GM12878 (cell line): Measurements from ENCODE around the gene EFCC1. TPM values are rescaled to one million over a fixed set of nuclear protein-coding genes. Genes with fewer than 3 reads are reported as not detected.
"Not testable (repeated sequence)": the region's sequence is repeated elsewhere in the genome, so short reads cannot be mapped to it uniquely, and the experiment has no call there.

Experiments
- ATAC-seq: fragments of 200-7000 bp; cut with Tn5 transposase; 3 replicates; pipeline ENCODE4 v1.9.1; 2020; ENCODE audit warnings: mild to moderate bottlenecking, moderate library complexity
- BruUV-seq: library from RNA; stranded (reverse); fragments of 400-500 nt; replicated peaks from 2 replicates; lab custom pipeline; 2021; lab: Mats Ljungman, UMichigan
- CTCF ChIA-PET: fragments of 300-600 bp; sonication (Branson Sonifier 250); formaldehyde crosslinking; extraction: SDS; loops from one replicate; lab custom pipeline; 2021; ENCODE audit warnings: inconsistent platforms; lab: Yijun Ruan, JAX
- POLR2A ChIA-PET: fragments of 350-600 bp; formaldehyde crosslinking; extraction: SDS; loops from one replicate; lab custom pipeline; 2021; ENCODE audit warnings: inconsistent platforms; lab: Charles Lee
- RAD21 ChIA-PET: fragments of 300-600 bp; sonication (Branson Sonifier 250); formaldehyde crosslinking; loops from one replicate; lab custom pipeline; 2023; ENCODE audit warnings: antibody characterized with exemption; ENCODE audit not compliant: unreplicated experiment; lab: Charles Lee
- SMC1A ChIA-PET: fragments of 300-600 bp; sonication (Branson Sonifier 250); formaldehyde crosslinking; loops from one replicate; lab custom pipeline; 2023; ENCODE audit not compliant: unreplicated experiment, uncharacterized antibody; lab: Charles Lee
- DNase-seq: peaks from one replicate; pipeline ENCODE4 v3.0.0-alpha.2; 2011; ENCODE audit warnings: low read depth, low spot score
- FAIRE-seq: peaks from 3 replicates; lab custom pipeline; 2011; peaks lifted over from hg19 to GRCh38; lab: Jason Lieb, UNC
- H2AFZ ChIP-seq: 2 replicates; pipeline ENCODE4 v1.6.0; 2011; ENCODE audit warnings: low read depth, low read length, control low read depth; ENCODE audit not compliant: control insufficient read depth
- H3K27ac ChIP-seq: 2 replicates; pipeline ENCODE4 v1.5.1; 2011; ENCODE audit warnings: control low read depth; ENCODE audit not compliant: control insufficient read depth, insufficient read depth
- H3K27me3 ChIP-seq, 2 experiments: replicated peaks in 1 of 2; 2 replicates each; pipeline versions ENCODE4 v1.6.0 to v1.6.1; 2011; ENCODE audit warnings: low read length in 1 of 2; ENCODE audit not compliant: control insufficient read depth in 2 of 2, insufficient read depth in 2 of 2
- H3K36me3 ChIP-seq, 2 experiments: 2 replicates each; pipeline ENCODE4 v1.5.1; 2011; ENCODE audit warnings: low read length in 1 of 2; ENCODE audit not compliant: control insufficient read depth in 2 of 2, insufficient read depth in 2 of 2
- H3K4me1 ChIP-seq: 2 replicates; pipeline ENCODE4 v1.6.1; 2011; ENCODE audit warnings: mild to moderate bottlenecking, low read length, moderate library complexity, mixed read lengths; ENCODE audit not compliant: control insufficient read depth, insufficient read depth
- H3K4me2 ChIP-seq: 2 replicates; pipeline ENCODE4 v1.6.0; 2011; ENCODE audit warnings: control low read depth; ENCODE audit not compliant: control insufficient read depth, insufficient read depth
- H3K4me3 ChIP-seq: fragments of 200-600 bp; sonication (generic); 2 replicates; pipeline ENCODE4 v1.5.1; 2016
- H3K79me2 ChIP-seq: 2 replicates; pipeline ENCODE4 v1.6.0; 2011; ENCODE audit warnings: low read length; ENCODE audit not compliant: control insufficient read depth, insufficient read depth
- H3K9ac ChIP-seq: 2 replicates; pipeline ENCODE4 v1.8.0; 2011; ENCODE audit warnings: low read length, control low read depth, mixed read lengths; ENCODE audit not compliant: control insufficient read depth, insufficient read depth
- H3K9me3 ChIP-seq: replicated peaks from 3 replicates; pipeline ENCODE4 v1.5.1; 2011; ENCODE audit warnings: mild to moderate bottlenecking, low read length; ENCODE audit not compliant: control insufficient read depth, insufficient read depth
- H4K20me1 ChIP-seq: 2 replicates; pipeline ENCODE4 v1.6.0; 2011; ENCODE audit not compliant: control insufficient read depth, insufficient read depth
- NFYB ChIP-seq: IDR thresholded peaks from 2 replicates; pipeline ENCODE4 v1.6.1; 2011; ENCODE audit warnings: low read depth, mild to moderate bottlenecking, low read length, improper control_type of control experiment, moderate library complexity; ENCODE audit not compliant: insufficient read depth
- WGBS: methylation state at CpG from one replicate; pipeline ENCODE4 v1.1.6; 2016; ENCODE audit warnings: low lambda C conversion rate; ENCODE audit not compliant: insufficient replicate concordance, insufficient coverage; ENCODE audit errors: missing lambda C conversion rate; 5-methylcytosine and 5-hydroxymethylcytosine counted together
- in situ Hi-C: fragments of 300-500 bp; cut with MboI; formaldehyde crosslinking; loops from 9 replicates; pipeline ENCODE4 v1.14.3; 2018; ENCODE audit warnings: mixed read lengths
- intact Hi-C: fragments of 100-400 bp; cut with micrococcal nuclease; formaldehyde crosslinking; loops from one replicate; pipeline ENCODE4 v1.14.2; 2022; ENCODE audit not compliant: unreplicated experiment
- polyA plus RNA-seq, 11 experiments: library from polyadenylated mRNA; depleted of rRNA in 4 of 11; unstranded in 6 of 11; stranded (reverse) in 5 of 11; fragments of >200 nt; fragmentation: Nextera tagmentation in 4 of 11; fragmentation: Illumina TruSeq in 1 of 11; extraction: Ambion mirVana in 4 of 11; extraction: Trizol in 1 of 11; gene quantifications; 1 replicate in 1 of 11; 2 replicates in 10 of 11; pipeline versions ENCODE4 v1.2.1 to v1.2.3, GENCODE V29; 2011 to 2016; ENCODE audit warnings: inconsistent platforms in 2 of 11, missing spikeins in 2 of 11, low read depth in 1 of 11
- total RNA-seq, 4 experiments: library from RNA; depleted of rRNA in 3 of 4; stranded (reverse); fragments of >200 nt in 3 of 4; fragmentation: Illumina TruSeq in 1 of 4; extraction: Trizol in 1 of 4; gene quantifications; 2 replicates each; pipeline versions ENCODE4 v1.2.1 to v1.2.3, GENCODE V29; 2013 to 2021
- TF ChIP-seq, protein P1 (sequence below): fragments of 450-650 bp; IDR thresholded peaks from 2 replicates; pipeline ENCODE4 v1.6.1; 2017; ENCODE audit warnings: low read depth, mild to moderate bottlenecking, moderate library complexity

Gene EFCC1
- total and polyA plus RNA-seq, 10 of the 15 experiments (the other 5 are each of a cell fraction or from before 2014, with no cell fraction given) = not detected

DNA sequence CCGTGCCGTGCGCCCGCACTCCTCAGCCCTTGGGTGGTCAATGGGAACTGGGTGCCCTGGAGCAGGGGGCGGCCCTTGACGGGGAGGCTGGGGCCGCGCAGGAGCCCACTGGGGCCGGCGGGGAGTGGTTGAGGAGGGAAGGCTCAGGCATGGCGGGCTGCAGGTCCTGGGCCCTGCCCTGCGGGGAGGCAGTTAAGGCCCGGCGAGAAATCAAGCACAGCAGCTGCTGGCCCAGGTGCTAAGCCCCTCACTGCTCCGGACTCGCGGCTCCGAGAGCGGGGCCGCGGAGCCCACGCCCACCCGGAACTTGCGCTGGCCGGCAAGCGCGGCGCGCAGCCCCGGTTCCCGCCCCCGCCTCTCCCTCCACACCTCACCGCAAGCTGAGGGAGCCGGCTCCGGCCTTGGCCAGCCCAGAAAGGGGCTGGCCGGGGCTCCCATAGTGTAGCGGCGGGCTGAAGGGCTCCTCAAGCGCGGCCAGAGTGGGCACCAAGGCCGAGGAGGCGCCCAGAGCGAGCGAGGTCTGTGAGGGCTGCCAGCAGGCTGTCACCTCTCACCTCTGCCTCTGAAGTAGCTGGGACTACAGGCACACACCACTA, 67.3 kb downstream of the EFCC1 start (continued):
- TF ChIP-seq, protein P1, sequence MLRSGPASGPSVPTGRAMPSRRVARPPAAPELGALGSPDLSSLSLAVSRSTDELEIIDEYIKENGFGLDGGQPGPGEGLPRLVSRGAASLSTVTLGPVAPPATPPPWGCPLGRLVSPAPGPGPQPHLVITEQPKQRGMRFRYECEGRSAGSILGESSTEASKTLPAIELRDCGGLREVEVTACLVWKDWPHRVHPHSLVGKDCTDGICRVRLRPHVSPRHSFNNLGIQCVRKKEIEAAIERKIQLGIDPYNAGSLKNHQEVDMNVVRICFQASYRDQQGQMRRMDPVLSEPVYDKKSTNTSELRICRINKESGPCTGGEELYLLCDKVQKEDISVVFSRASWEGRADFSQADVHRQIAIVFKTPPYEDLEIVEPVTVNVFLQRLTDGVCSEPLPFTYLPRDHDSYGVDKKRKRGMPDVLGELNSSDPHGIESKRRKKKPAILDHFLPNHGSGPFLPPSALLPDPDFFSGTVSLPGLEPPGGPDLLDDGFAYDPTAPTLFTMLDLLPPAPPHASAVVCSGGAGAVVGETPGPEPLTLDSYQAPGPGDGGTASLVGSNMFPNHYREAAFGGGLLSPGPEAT = no peak

DNA sequence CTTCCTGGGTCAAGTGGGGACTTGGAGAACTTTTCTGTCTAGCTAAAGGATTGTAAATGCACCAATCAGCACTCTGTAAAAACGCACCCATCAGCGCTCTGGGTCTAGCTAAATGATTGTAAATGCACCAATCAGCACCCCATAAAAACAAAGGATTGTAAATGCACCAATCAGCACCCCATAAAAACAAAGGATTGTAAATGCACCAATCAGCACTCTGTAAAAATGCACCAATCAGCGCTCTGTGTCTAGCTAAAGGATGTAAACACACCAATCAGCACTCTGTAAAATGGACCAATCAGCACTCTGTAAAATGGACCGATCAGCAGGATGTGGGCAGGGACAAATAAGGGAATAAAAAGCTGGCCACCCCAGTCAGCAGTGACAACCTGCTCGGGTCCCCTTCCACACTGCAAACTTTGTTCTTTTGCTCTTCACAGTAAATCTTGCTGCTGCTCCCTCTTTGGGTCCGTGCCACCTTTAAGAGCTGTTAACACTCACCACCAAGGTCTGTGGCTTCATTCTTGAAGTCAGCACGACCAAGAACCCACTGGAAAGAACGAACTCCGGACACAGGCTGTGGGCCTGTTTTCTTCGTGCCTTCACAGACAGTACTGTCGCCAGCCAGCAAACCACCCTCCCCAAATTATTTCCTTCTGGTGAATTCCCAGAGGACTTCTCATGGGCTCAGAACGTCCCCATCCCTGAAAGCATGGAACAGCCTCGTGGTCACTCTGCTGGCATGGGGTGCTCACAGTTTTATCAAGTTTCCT, 68.4 kb downstream of the EFCC1 start:
- H2AFZ ChIP-seq, intact Hi-C loops, H3K9ac ChIP-seq: not testable (repeated sequence)

More for the DNA sequence above, 68.4 kb downstream of the EFCC1 start:
- H3K4me3 ChIP-seq, H3K79me2 ChIP-seq, BruUV-seq, DNase-seq, H3K27ac ChIP-seq, H3K9me3 ChIP-seq, H3K27me3 ChIP-seq, FAIRE-seq, H3K36me3 ChIP-seq, H4K20me1 ChIP-seq, ATAC-seq, in situ Hi-C loops, H3K4me1 ChIP-seq, H3K4me2 ChIP-seq: not testable (repeated sequence)
- ChIA-PET RAD21 (interaction anchor here (1.0 to 2.2 kb wide), 2 partner anchors 16 kb away, joined by 4 to 9 read pairs; no protein-coding TSS in a partner anchor), SMC1A (interaction anchor here (1.1 kb wide), 1 partner anchor 16 kb away, joined by 3 read pairs; no protein-coding TSS in a partner anchor), POLR2A (interaction anchor here (1.1 kb wide), 1 partner anchor 180 kb away, joined by 3 read pairs; the partner anchor contains the start of gene COPG1), CTCF (interaction anchor here (1.2 to 6.7 kb wide), 2 partner anchors 17 to 99 kb away, joined by 9 to 43 read pairs; no protein-coding TSS in a partner anchor)
- TF ChIP-seq NFYB = 0 out of 2 replicates have a peak, but pooled peaks have one; percentile 16
- WGBS = 42% methylated on average over 13 of the region's 13 CpGs
